ENCODE results near the gene MKX.

The MKX gene

GRCh38 chr10:27719052-27719451 lies 26.6 kb downstream of the MKX start:
- no peaks in the 10 kb centered on the region for H3K9me3 Mint-ChIP-seq
- no peak overlapping the region for H3K4me3 Mint-ChIP-seq
- H3K27ac Mint-ChIP-seq, result no peak overlapping the region
- no peaks in the 10 kb centered on the region for H3K36me3 Mint-ChIP-seq (ENCODE audit: low read depth)
- peaks cover 22% of the 10 kb centered on the region for H3K27me3 Mint-ChIP-seq (ENCODE audit: low read depth)
- H3K4me1 Mint-ChIP-seq (ENCODE audit: low read depth), result no peaks in the 10 kb centered on the region

GRCh38 chr10:27717861-27718260 lies 27.8 kb downstream of the MKX start:
- Mint-ChIP-seq H3K4me1 (ENCODE audit: low read depth) (no peaks in the 10 kb centered on the region), H3K4me3 (no peak overlapping the region)

GRCh38 chr10:27717224-27717623 lies 28.4 kb downstream of the MKX start:
- Mint-ChIP-seq H3K27me3 (ENCODE audit: low read depth) (peaks cover 22% of the 10 kb centered on the region), H3K4me3 (no peak overlapping the region), H3K4me1 (ENCODE audit: low read depth) (no peaks in the 10 kb centered on the region), H3K9me3 (no peaks in the 10 kb centered on the region), H3K27ac (no peak overlapping the region), H3K36me3 (ENCODE audit: low read depth) (no peaks in the 10 kb centered on the region)

More at GRCh38 chr10:27717861-27718260, 27.8 kb downstream of the MKX start:
- Mint-ChIP-seq H3K27ac (no peak overlapping the region), H3K9me3 (no peaks in the 10 kb centered on the region), H3K36me3 (ENCODE audit: low read depth) (no peaks in the 10 kb centered on the region), H3K27me3 (ENCODE audit: low read depth) (peaks cover 19% of the 10 kb centered on the region)

GRCh38 chr10:27716521-27716920 lies 29.1 kb downstream of the MKX start:
- Mint-ChIP-seq H3K9me3 (no peaks in the 10 kb centered on the region), H3K27ac (no peak overlapping the region), H3K27me3 (ENCODE audit: low read depth) (peaks cover 24% of the 10 kb centered on the region), H3K36me3 (ENCODE audit: low read depth) (no peaks in the 10 kb centered on the region), H3K4me1 (ENCODE audit: low read depth) (no peaks in the 10 kb centered on the region), H3K4me3 (no peak overlapping the region)

GRCh38 chr10:27715505-27715904 lies 30.1 kb downstream of the MKX start:
- Mint-ChIP-seq H3K36me3 (ENCODE audit: low read depth) (no peaks in the 10 kb centered on the region), H3K4me3 (no peak overlapping the region), H3K27me3 (ENCODE audit: low read depth) (peaks cover 21% of the 10 kb centered on the region), H3K4me1 (ENCODE audit: low read depth) (no peaks in the 10 kb centered on the region), H3K9me3 (no peaks in the 10 kb centered on the region), H3K27ac (no peak overlapping the region)

GRCh38 chr10:27714349-27714748 lies 31.3 kb downstream of the MKX start:
- no peaks in the 10 kb centered on the region for H3K36me3 Mint-ChIP-seq (ENCODE audit: low read depth)
- H3K27me3 Mint-ChIP-seq (ENCODE audit: low read depth), result peaks cover 14% of the 10 kb centered on the region
- H3K27ac Mint-ChIP-seq, result no peak overlapping the region
- H3K4me1 Mint-ChIP-seq (ENCODE audit: low read depth), result no peaks in the 10 kb centered on the region
- H3K4me3 Mint-ChIP-seq, result no peak overlapping the region
- H3K9me3 Mint-ChIP-seq, result no peaks in the 10 kb centered on the region

GRCh38 chr10:27713941-27714340 lies 31.7 kb downstream of the MKX start:
- Mint-ChIP-seq H3K36me3 (ENCODE audit: low read depth) (no peaks in the 10 kb centered on the region), H3K27me3 (ENCODE audit: low read depth) (peaks cover 10% of the 10 kb centered on the region), H3K4me3 (no peak overlapping the region), H3K9me3 (no peaks in the 10 kb centered on the region), H3K4me1 (ENCODE audit: low read depth) (no peaks in the 10 kb centered on the region), H3K27ac (no peak overlapping the region)

- H3K4me3 Mint-ChIP-seq, result no peak overlapping the region
- no peak overlapping the region for H3K27ac Mint-ChIP-seq
- H3K27me3 Mint-ChIP-seq (ENCODE audit: low read depth), result peaks cover 4% of the 10 kb centered on the region
- H3K4me1 Mint-ChIP-seq (ENCODE audit: low read depth), result no peaks in the 10 kb centered on the region
- no peaks in the 10 kb centered on the region for H3K9me3 Mint-ChIP-seq
- H3K36me3 Mint-ChIP-seq (ENCODE audit: low read depth), result no peaks in the 10 kb centered on the region
Measured at GRCh38 chr10:27710014-27710413, 35.6 kb downstream of the MKX start.

- Mint-ChIP-seq H3K4me1 (ENCODE audit: low read depth) (no peaks in the 10 kb centered on the region), H3K36me3 (ENCODE audit: low read depth) (no peaks in the 10 kb centered on the region), H3K9me3 (no peaks in the 10 kb centered on the region), H3K27ac (no peak overlapping the region), H3K4me3 (no peak overlapping the region), H3K27me3 (ENCODE audit: low read depth) (peaks cover 4% of the 10 kb centered on the region)
Measured at GRCh38 chr10:27709304-27709703, 36.3 kb downstream of the MKX start.

- no peak overlapping the region for H3K4me3 Mint-ChIP-seq
Measured at GRCh38 chr10:27701938-27702537, 43.6 kb downstream of the MKX start.

GRCh38 chr10:27699776-27700175 lies 45.8 kb downstream of the MKX start:
- Mint-ChIP-seq H3K27me3 (ENCODE audit: low read depth) (peaks cover 8% of the 10 kb centered on the region), H3K9me3 (no peaks in the 10 kb centered on the region), H3K27ac (no peak overlapping the region), H3K4me1 (ENCODE audit: low read depth) (no peaks in the 10 kb centered on the region), H3K36me3 (ENCODE audit: low read depth) (no peaks in the 10 kb centered on the region), H3K4me3 (no peak overlapping the region)

More at GRCh38 chr10:27701938-27702537, 43.6 kb downstream of the MKX start:
- Mint-ChIP-seq H3K9me3 (no peaks in the 10 kb centered on the region), H3K27me3 (ENCODE audit: low read depth) (peaks cover 8% of the 10 kb centered on the region), H3K4me1 (ENCODE audit: low read depth) (no peaks in the 10 kb centered on the region), H3K27ac (no peak overlapping the region), H3K36me3 (ENCODE audit: low read depth) (no peaks in the 10 kb centered on the region)

- H3K36me3 Mint-ChIP-seq (ENCODE audit: low read depth), result no peaks in the 10 kb centered on the region
- H3K4me3 Mint-ChIP-seq, result no peak overlapping the region
- no peaks in the 10 kb centered on the region for H3K9me3 Mint-ChIP-seq
- H3K4me1 Mint-ChIP-seq (ENCODE audit: low read depth), result no peaks in the 10 kb centered on the region
- no peak overlapping the region for H3K27ac Mint-ChIP-seq
- peaks cover 8% of the 10 kb centered on the region for H3K27me3 Mint-ChIP-seq (ENCODE audit: low read depth)
Measured at GRCh38 chr10:27698961-27699360, 46.7 kb downstream of the MKX start.

- Mint-ChIP-seq H3K36me3 (ENCODE audit: low read depth) (no peaks in the 10 kb centered on the region), H3K4me1 (ENCODE audit: low read depth) (no peaks in the 10 kb centered on the region), H3K27ac (no peak overlapping the region), H3K27me3 (ENCODE audit: low read depth) (peaks cover 10% of the 10 kb centered on the region), H3K4me3 (no peak overlapping the region), H3K9me3 (no peaks in the 10 kb centered on the region)
Measured at GRCh38 chr10:27696466-27696865, 49.2 kb downstream of the MKX start.

GRCh38 chr10:27695706-27696105 lies 49.9 kb downstream of the MKX start:
- Mint-ChIP-seq H3K4me1 (ENCODE audit: low read depth) (no peaks in the 10 kb centered on the region), H3K4me3 (no peak overlapping the region), H3K27me3 (ENCODE audit: low read depth) (peaks cover 10% of the 10 kb centered on the region), H3K27ac (no peak overlapping the region), H3K9me3 (no peaks in the 10 kb centered on the region), H3K36me3 (ENCODE audit: low read depth) (no peaks in the 10 kb centered on the region)

- no peaks in the 10 kb centered on the region for H3K4me1 Mint-ChIP-seq (ENCODE audit: low read depth)
- no peaks in the 10 kb centered on the region for H3K36me3 Mint-ChIP-seq (ENCODE audit: low read depth)
- H3K9me3 Mint-ChIP-seq, result no peaks in the 10 kb centered on the region
- no peak overlapping the region for H3K4me3 Mint-ChIP-seq
- no peak overlapping the region for H3K27ac Mint-ChIP-seq
- H3K27me3 Mint-ChIP-seq (ENCODE audit: low read depth), result peaks cover 10% of the 10 kb centered on the region
Measured at GRCh38 chr10:27695088-27695487, 50.5 kb downstream of the MKX start.

GRCh38 chr10:27692663-27693062 lies 53.0 kb downstream of the MKX start:
- no peaks in the 10 kb centered on the region for H3K36me3 Mint-ChIP-seq (ENCODE audit: low read depth)
- no peak overlapping the region for H3K27ac Mint-ChIP-seq
- no peak overlapping the region for H3K4me3 Mint-ChIP-seq
- no peaks in the 10 kb centered on the region for H3K4me1 Mint-ChIP-seq (ENCODE audit: low read depth)
- peaks cover 3% of the 10 kb centered on the region for H3K27me3 Mint-ChIP-seq (ENCODE audit: low read depth)
- no peaks in the 10 kb centered on the region for H3K9me3 Mint-ChIP-seq

Data from T-helper 1 cell treated with Interleukin-12 subunit alpha and Interleukin-12 subunit beta and Interleukin-4 antibody, amounts not matched to agents 30 μg/mL and 1 μg/mL, for 36 hours (primary cell).